ENCODE measurements around the gene SERINC5. TPM values are rescaled to one million over a fixed set of nuclear protein-coding genes. Genes with fewer than 3 reads are reported as not detected.

The SERINC5 gene
- polyA plus RNA-seq, 1 of the 3 experiments (the other 2 are of a cell fraction), result 4.5 TPM

GRCh38 chr5:80238778-80239679 is 16.8 kb downstream of the SERINC5 start:
- Histone ChIP-seq H3K79me2 (ENCODE audit: insufficient read depth) (peaks cover 4% of the 10 kb centered on the region; the same call in 1 of the 2 replicates), H4K20me1 (ENCODE audit: insufficient read depth) (no peaks in the 10 kb centered on the region), H3K4me2 (0 out of 2 replicates have a peak overlapping the region, but pooled peaks have one; percentile 6), H3F3A (replicated peaks; ENCODE audit: insufficient read depth) (peaks cover 3% of the 10 kb centered on the region), H2AFZ (ENCODE audit: low read depth) (no peak overlapping the region), H3K9me2 (no peaks in the 10 kb centered on the region), H3K4me1 (ENCODE audit: control insufficient read depth in 1 of 2, insufficient read depth in 2 of 2, low read depth in 1 of 2, low read length in 1 of 2) (peaks cover 15 to 17% of the 10 kb centered on the region in 2 experiments; a peak in 3 of 4 replicates), H3K36me3 (replicated peaks in 1 of 2; ENCODE audit: control insufficient read depth in 1 of 2, insufficient read depth in 2 of 2, low read length in 1 of 2) (peaks cover 0 to 16% of the 10 kb centered on the region in 2 experiments), H3K9me3 (peaks cover 8% of the 10 kb centered on the region; the same call in 1 of the 2 replicates), H3K27ac (ENCODE audit: low read depth in 2 of 2, low read length in 1 of 2) (peak overlapping the region in 1 of 2 experiments; percentile 50; a peak in 2 of 4 replicates), H3K4me3 (ENCODE audit: low read depth in 2 of 2, low read length in 1 of 2) (no peak overlapping the region), H3K27me3 (ENCODE audit: insufficient read depth) (no peaks in the 10 kb centered on the region), H3K9ac (no peak overlapping the region)
- DNase-seq, result peak; percentile 57
- WGBS (ENCODE audit: low lambda C conversion rate), result 53% methylated on average over 8 of the region's 8 CpGs
- CTCF ChIA-PET, result no interaction called here
- POLR2A ChIA-PET, result interaction anchor here (0.6 kb wide), 1 partner anchor 24 kb away, joined by 3 read pairs; no protein-coding TSS in a partner anchor
- TF ChIP-seq EP300 (IDR thresholded peaks at IDR 0.05; ENCODE audit: borderline replicate concordance in 1 of 2, low read depth in 1 of 2, low read length in 1 of 2), result 0 out of 4 replicates have a peak, but pooled peaks of 1 of the 2 experiments have one; percentile 11
- TF ChIP-seq NFIC (IDR thresholded peaks at IDR 0.05; ENCODE audit: borderline replicate concordance), result peak; percentile 63
- TF ChIP-seq RCOR1 (IDR thresholded peaks at IDR 0.05; ENCODE audit: low read length), result 0 out of 2 replicates have a peak, but pooled peaks have one; percentile 14
- no peak for TF ChIP-seq GATA2 (CRISPR knock-in tag; IDR thresholded peaks at IDR 0.05)
- TF ChIP-seq TCF12 (IDR thresholded peaks at IDR 0.05), result peak; percentile 10; the same call in 1 of the 2 replicates

- DNase-seq, result no peak
- TF ChIP-seq GABPA (IDR thresholded peaks at IDR 0.05; ENCODE audit: low read depth) (no peak), IRF3 (IDR thresholded peaks at IDR 0.05; ENCODE audit: low read depth, low read length) (no peak), TCF12 (IDR thresholded peaks at IDR 0.05) (no peak), JUND (IDR thresholded peaks at IDR 0.05) (no peak), RAD21 (IDR thresholded peaks at IDR 0.05; ENCODE audit: low read length) (no peak), CTCF (IDR thresholded peaks at IDR 0.05) (no peak), POLR2AphosphoS5 (IDR thresholded peaks at IDR 0.05; ENCODE audit: low read depth, low read length) (no peak), GATA2 (CRISPR knock-in tag; IDR thresholded peaks at IDR 0.05) (no peak), FOXM1 (IDR thresholded peaks at IDR 0.05; ENCODE audit: low read depth) (no peak), FOXJ3 (CRISPR knock-in tag; IDR thresholded peaks at IDR 0.05) (no peak), USF1 (IDR thresholded peaks at IDR 0.05; ENCODE audit: borderline replicate concordance, low read depth) (no peak), FOSL2 (IDR thresholded peaks at IDR 0.05; ENCODE audit: borderline replicate concordance, low read depth) (no peak), EP300 (IDR thresholded peaks at IDR 0.05; ENCODE audit: borderline replicate concordance in 1 of 2, low read depth in 1 of 2, low read length in 1 of 2) (no peak), ZBTB33 (IDR thresholded peaks at IDR 0.05; ENCODE audit: borderline replicate concordance, low read depth) (no peak)
- Histone ChIP-seq H3K79me2 (ENCODE audit: insufficient read depth) (peaks cover under 1% of the 10 kb centered on the region; the same call in 1 of the 2 replicates), H3K27ac (ENCODE audit: low read depth in 2 of 2, low read length in 1 of 2) (no peak overlapping the region), H3F3A (replicated peaks; ENCODE audit: insufficient read depth) (peaks cover 3% of the 10 kb centered on the region), H3K4me1 (ENCODE audit: control insufficient read depth in 1 of 2, insufficient read depth in 2 of 2, low read depth in 1 of 2, low read length in 1 of 2) (peaks cover 15 to 17% of the 10 kb centered on the region in 2 experiments; a peak in 3 of 4 replicates), H3K4me2 (no peak overlapping the region), H3K9me3 (peaks cover 8% of the 10 kb centered on the region; the same call in 1 of the 2 replicates), H4K20me1 (ENCODE audit: insufficient read depth) (no peaks in the 10 kb centered on the region), H3K27me3 (ENCODE audit: insufficient read depth) (no peaks in the 10 kb centered on the region), H3K4me3 (ENCODE audit: low read depth in 2 of 2, low read length in 1 of 2) (no peak overlapping the region), H3K9me2 (no peaks in the 10 kb centered on the region), H3K36me3 (replicated peaks in 1 of 2; ENCODE audit: control insufficient read depth in 1 of 2, insufficient read depth in 2 of 2, low read length in 1 of 2) (peaks cover 0 to 14% of the 10 kb centered on the region in 2 experiments), H3K9ac (no peak overlapping the region), H2AFZ (ENCODE audit: low read depth) (no peak overlapping the region)
- WGBS (ENCODE audit: low lambda C conversion rate), result 92% methylated on average over 7 of the region's 7 CpGs
- ChIA-PET POLR2A (no interaction called here), CTCF (no interaction called here)
These were observed 17.8 kb downstream of the SERINC5 start for GRCh38 chr5:80238097-80238496.
